H9 (cell line): ENCODE measurements around the gene MSI1. TPM values are rescaled to one million over a fixed set of nuclear protein-coding genes. Genes with fewer than 3 reads are reported as not detected.

Source experiments
- DNase-seq: peaks from one replicate; pipeline ENCODE4 v3.0.0-alpha.2; 2017
- H2AFZ ChIP-seq: one replicate; pipeline ENCODE4 v1.6.1; 2013; ENCODE audit warnings: mild to moderate bottlenecking, low read length, control low read depth, moderate library complexity
- H2AK5ac ChIP-seq: 2 replicates; pipeline ENCODE4 v1.6.1; 2013; ENCODE audit warnings: low read length, control low read depth, mixed read lengths; ENCODE audit not compliant: insufficient read length
- H2BK120ac ChIP-seq: one replicate; pipeline ENCODE4 v1.6.1; 2013; ENCODE audit warnings: low read depth, mild to moderate bottlenecking, low read length, control low read depth, inconsistent platforms; ENCODE audit not compliant: poor library complexity, severe bottlenecking
- H2BK12ac ChIP-seq: 2 replicates; pipeline ENCODE4 v1.6.1; 2013; ENCODE audit warnings: low read length, control low read depth, mixed read lengths, low read depth; ENCODE audit not compliant: insufficient read length
- H2BK15ac ChIP-seq: 2 replicates; pipeline ENCODE4 v1.6.1; 2013; ENCODE audit warnings: low read depth, low read length, control low read depth
- H2BK20ac ChIP-seq: one replicate; pipeline ENCODE4 v1.6.1; 2013; ENCODE audit warnings: low read depth, mild to moderate bottlenecking, low read length, control low read depth, inconsistent platforms; ENCODE audit not compliant: poor library complexity, severe bottlenecking
- H2BK5ac ChIP-seq: 2 replicates; pipeline ENCODE4 v1.6.1; 2013; ENCODE audit warnings: low read length, control low read depth, mixed read lengths; ENCODE audit not compliant: insufficient read length
- H3K14ac ChIP-seq: 2 replicates; pipeline ENCODE4 v1.6.1; 2013; ENCODE audit warnings: low read length, control low read depth; ENCODE audit not compliant: insufficient read depth
- H3K18ac ChIP-seq: 2 replicates; pipeline ENCODE4 v1.6.1; 2013; ENCODE audit warnings: low read depth, mild to moderate bottlenecking, mixed read lengths, low read length, control low read depth; ENCODE audit not compliant: insufficient read length
- H3K23ac ChIP-seq: 2 replicates; pipeline ENCODE4 v1.6.1; 2013; ENCODE audit warnings: low read length, control low read depth, mixed read lengths, low read depth; ENCODE audit not compliant: insufficient read length
- H3K23me2 ChIP-seq: 2 replicates; pipeline ENCODE4 v1.6.1; 2013; ENCODE audit warnings: low read depth, mild to moderate bottlenecking, mixed read lengths, low read length, control low read depth; ENCODE audit not compliant: insufficient read length, poor library complexity, severe bottlenecking
- H3K27ac ChIP-seq: 2 replicates; pipeline ENCODE4 v1.5.1; 2013; ENCODE audit warnings: low read length, control low read depth, mixed read lengths, low read depth; ENCODE audit not compliant: insufficient read length
- H3K27me3 ChIP-seq: 2 replicates; pipeline ENCODE4 v1.6.1; 2013; ENCODE audit warnings: low read length, control low read depth, inconsistent platforms; ENCODE audit not compliant: insufficient read depth
- H3K4ac ChIP-seq: 2 replicates; pipeline ENCODE4 v1.6.1; 2013; ENCODE audit warnings: low read depth, mild to moderate bottlenecking, control low read depth, inconsistent platforms, low read length, moderate library complexity
- H3K4me1 ChIP-seq: 2 replicates; pipeline ENCODE4 v1.6.1; 2013; ENCODE audit warnings: low read length, control low read depth, inconsistent platforms; ENCODE audit not compliant: insufficient read depth
- H3K4me2 ChIP-seq: 2 replicates; pipeline ENCODE4 v1.6.1; 2013; ENCODE audit warnings: low read length, control low read depth, mixed read lengths; ENCODE audit not compliant: insufficient read length, insufficient read depth
- H3K56ac ChIP-seq: 2 replicates; pipeline ENCODE4 v1.6.1; 2013; ENCODE audit warnings: low read depth, mild to moderate bottlenecking, mixed read lengths, low read length, control low read depth; ENCODE audit not compliant: insufficient read length
- H3K79me1 ChIP-seq: 2 replicates; pipeline ENCODE4 v1.6.1; 2013; ENCODE audit warnings: low read depth, mild to moderate bottlenecking, moderate library complexity, low read length, control low read depth, inconsistent platforms; ENCODE audit not compliant: insufficient read depth, poor library complexity, severe bottlenecking
- H3K79me2 ChIP-seq: 2 replicates; pipeline ENCODE4 v1.6.1; 2013; ENCODE audit warnings: low read length, control low read depth, inconsistent platforms; ENCODE audit not compliant: insufficient read depth
- H3K9ac ChIP-seq: 2 replicates; pipeline ENCODE4 v1.6.1; 2013; ENCODE audit warnings: low read length, control low read depth, mixed read lengths; ENCODE audit not compliant: insufficient read length; ENCODE audit errors: extremely low read depth
- H3K9me3 ChIP-seq: one replicate; pipeline ENCODE4 v1.6.1; 2013; ENCODE audit warnings: low read depth, low read length, inconsistent platforms; ENCODE audit not compliant: control insufficient read depth
- H3T11ph ChIP-seq: one replicate; pipeline ENCODE4 v1.6.1; 2013; ENCODE audit warnings: mild to moderate bottlenecking, low read length, control low read depth, inconsistent platforms
- H4K20me1 ChIP-seq: one replicate; pipeline ENCODE4 v1.6.1; 2013; ENCODE audit not compliant: control insufficient read depth, insufficient read length, insufficient read depth
- H4K5ac ChIP-seq: 2 replicates; pipeline ENCODE4 v1.6.1; 2013; ENCODE audit warnings: low read depth, mild to moderate bottlenecking, mixed read lengths, low read length, control low read depth; ENCODE audit not compliant: insufficient read length
- H4K8ac ChIP-seq: replicated peaks from 2 replicates; pipeline ENCODE4 v1.6.1; 2013; ENCODE audit warnings: low read length, control low read depth, mixed read lengths, low read depth; ENCODE audit not compliant: insufficient read length
- H4K91ac ChIP-seq: 2 replicates; pipeline ENCODE4 v1.6.1; 2013; ENCODE audit warnings: low read depth, mild to moderate bottlenecking, moderate library complexity, mixed read lengths, low read length, control low read depth; ENCODE audit not compliant: insufficient read length
- H3K27ac Mint-ChIP-seq, 3 experiments: 2 replicates in 2 of 3; 3 replicates in 1 of 3; pipeline ENCODE4 v1.8.0; 2020 to 2021; ENCODE audit warnings: mixed read lengths in 3 of 3, mild to moderate bottlenecking in 1 of 3, moderate library complexity in 1 of 3
- H3K27me3 Mint-ChIP-seq: 2 replicates; pipeline ENCODE4 v1.8.0; 2021; ENCODE audit warnings: low read depth, mild to moderate bottlenecking, moderate library complexity, mixed read lengths
- H3K36me3 Mint-ChIP-seq, 3 experiments: 2 replicates in 2 of 3; 3 replicates in 1 of 3; pipeline ENCODE4 v1.8.0; 2020 to 2021; ENCODE audit warnings: low read depth in 3 of 3, mixed read lengths in 3 of 3; ENCODE audit not compliant: insufficient read depth in 1 of 3
- H3K4me1 Mint-ChIP-seq, 2 experiments: 2 replicates each; pipeline ENCODE4 v1.8.0; 2020; ENCODE audit warnings: mixed read lengths in 2 of 2
- H3K4me3 Mint-ChIP-seq, 2 experiments: 2 replicates in 1 of 2; 3 replicates in 1 of 2; pipeline ENCODE4 v1.8.0; 2020 to 2021; ENCODE audit warnings: mild to moderate bottlenecking in 2 of 2, mixed read lengths in 2 of 2, moderate library complexity in 1 of 2
- H3K9me3 Mint-ChIP-seq, 2 experiments: 2 replicates in 1 of 2; 3 replicates in 1 of 2; pipeline ENCODE4 v1.8.0; 2020; ENCODE audit warnings: mild to moderate bottlenecking in 2 of 2, mixed read lengths in 2 of 2, moderate library complexity in 1 of 2
- WGBS: extraction: QIAGEN DNeasy Blood & Tissue Kit; methylation state at CpG from one replicate; pipeline ENCODE4 v1.1.7; 2013; ENCODE audit warnings: missing lambda C conversion rate, low lambda C conversion rate, mixed read lengths; ENCODE audit not compliant: insufficient read length; ENCODE audit errors: extremely low coverage; 5-methylcytosine and 5-hydroxymethylcytosine counted together
- total RNA-seq: library from RNA; stranded (reverse); gene quantifications from 2 replicates; pipeline ENCODE4 v1.2.1, GENCODE V29; 2021
- TF ChIP-seq, protein P1 (sequence below): fragments of 200-600 bp; sonication (generic); conservative IDR thresholded peaks from 3 replicates; pipeline ENCODE4 v1.8.0; 2021; ENCODE audit warnings: antibody characterized with exemption, mild to moderate bottlenecking

Gene MSI1
- total RNA-seq, 1 experiment from 2014 or later: 91.5 TPM

DNA sequence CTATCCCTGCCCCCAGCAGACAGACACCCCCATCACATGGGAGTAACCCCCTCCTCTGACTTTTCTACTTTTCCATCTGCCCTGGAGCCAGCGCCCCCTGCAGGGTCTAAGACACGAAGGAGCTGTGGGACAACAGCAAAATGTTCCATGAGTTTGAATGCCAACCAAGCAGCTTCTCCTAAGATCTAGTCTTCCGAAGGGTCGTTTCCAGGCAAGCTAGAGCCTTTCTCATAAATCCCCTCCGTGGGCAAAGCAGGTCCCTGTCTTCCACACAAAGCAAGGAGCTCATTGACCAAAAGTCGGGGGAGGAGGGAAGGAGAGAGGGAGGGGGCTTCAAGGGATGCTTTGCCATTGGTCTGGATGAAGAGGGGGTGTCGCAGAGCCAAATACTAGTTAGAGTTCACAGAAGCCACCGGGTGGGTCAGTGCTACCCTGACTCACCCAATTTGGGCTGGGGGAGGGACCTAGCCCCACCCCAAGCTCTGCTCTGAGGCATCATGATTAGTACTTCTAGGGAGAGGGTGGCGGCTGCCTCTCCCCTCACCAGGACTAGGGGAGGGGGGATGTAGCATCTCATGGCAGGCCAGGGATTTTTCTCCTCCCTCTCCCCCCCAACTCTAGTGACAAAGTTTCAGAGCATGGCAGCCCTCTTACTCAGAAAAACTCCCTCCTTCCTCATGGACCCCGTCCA lies 1.6 kb downstream of the MSI1 start:
- H3K4ac ChIP-seq: no peak overlapping the region
- peak overlapping the region; percentile 4 for H3K18ac ChIP-seq
- no peak overlapping the region for H2AK5ac ChIP-seq
- H3K4me1 Mint-ChIP-seq: peaks cover 68 to 77% of the 10 kb centered on the region in 2 experiments
- TF ChIP-seq, protein P1, sequence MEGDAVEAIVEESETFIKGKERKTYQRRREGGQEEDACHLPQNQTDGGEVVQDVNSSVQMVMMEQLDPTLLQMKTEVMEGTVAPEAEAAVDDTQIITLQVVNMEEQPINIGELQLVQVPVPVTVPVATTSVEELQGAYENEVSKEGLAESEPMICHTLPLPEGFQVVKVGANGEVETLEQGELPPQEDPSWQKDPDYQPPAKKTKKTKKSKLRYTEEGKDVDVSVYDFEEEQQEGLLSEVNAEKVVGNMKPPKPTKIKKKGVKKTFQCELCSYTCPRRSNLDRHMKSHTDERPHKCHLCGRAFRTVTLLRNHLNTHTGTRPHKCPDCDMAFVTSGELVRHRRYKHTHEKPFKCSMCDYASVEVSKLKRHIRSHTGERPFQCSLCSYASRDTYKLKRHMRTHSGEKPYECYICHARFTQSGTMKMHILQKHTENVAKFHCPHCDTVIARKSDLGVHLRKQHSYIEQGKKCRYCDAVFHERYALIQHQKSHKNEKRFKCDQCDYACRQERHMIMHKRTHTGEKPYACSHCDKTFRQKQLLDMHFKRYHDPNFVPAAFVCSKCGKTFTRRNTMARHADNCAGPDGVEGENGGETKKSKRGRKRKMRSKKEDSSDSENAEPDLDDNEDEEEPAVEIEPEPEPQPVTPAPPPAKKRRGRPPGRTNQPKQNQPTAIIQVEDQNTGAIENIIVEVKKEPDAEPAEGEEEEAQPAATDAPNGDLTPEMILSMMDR: peak; percentile 74
- peak overlapping the region; percentile 75 to 90 (median 81); a peak in 6 of 7 replicates for H3K27ac Mint-ChIP-seq
- no peak overlapping the region for H3K56ac ChIP-seq
- H3K27ac ChIP-seq: no peak overlapping the region
- no peak overlapping the region for H2BK5ac ChIP-seq
- H3K23me2 ChIP-seq: peaks cover 17% of the 10 kb centered on the region
- H2BK12ac ChIP-seq: no peak overlapping the region
- no peak overlapping the region for H2AFZ ChIP-seq
- DNase-seq: peak; percentile 77
- peaks cover 5% of the 10 kb centered on the region for H4K20me1 ChIP-seq
- H3K79me2 ChIP-seq: no peaks in the 10 kb centered on the region
- no peaks in the 10 kb centered on the region for H3K9me3 Mint-ChIP-seq
- peak overlapping the region; percentile 85 to 90 for H3K4me3 Mint-ChIP-seq
- peaks cover 23 to 50% (median 47%) of the 10 kb centered on the region in 3 experiments for H3K36me3 Mint-ChIP-seq
- no peak overlapping the region for H4K8ac ChIP-seq
- no peak overlapping the region for H3K23ac ChIP-seq
- no peak overlapping the region for H4K91ac ChIP-seq
- H2BK15ac ChIP-seq: no peak overlapping the region
- H3K4me2 ChIP-seq: peak overlapping the region; percentile 59
- no peak overlapping the region for H4K5ac ChIP-seq
- no peak overlapping the region for H2BK120ac ChIP-seq
- peaks cover 7% of the 10 kb centered on the region; the same call in 1 of the 2 replicates for H3K27me3 ChIP-seq
- no peak overlapping the region for H3K14ac ChIP-seq
- H3K9me3 ChIP-seq: no peaks in the 10 kb centered on the region
- peaks cover 15% of the 10 kb centered on the region; the same call in 1 of the 2 replicates for H3K4me1 ChIP-seq
- no peak overlapping the region for H2BK20ac ChIP-seq
- no CpG with 5 or more reads among the region's 10 CpGs for WGBS
- H3K27me3 Mint-ChIP-seq: peaks cover 38% of the 10 kb centered on the region
- peaks cover 2% of the 10 kb centered on the region for H3K79me1 ChIP-seq
- no peak overlapping the region for H3K9ac ChIP-seq
- no peak overlapping the region for H3T11ph ChIP-seq
